Keratinocyte (primary cell): Measurements from ENCODE around the gene CACNA1C.

ENCODE experiments used
- EZH2 ChIP-seq: IDR thresholded peaks from one replicate; pipeline ENCODE4 v1.6.1; 2012; ENCODE audit warnings: inconsistent platforms, mild to moderate bottlenecking, low read length, moderate library complexity
- TF ChIP-seq, protein P1 (sequence below), 3 experiments: IDR thresholded peaks in 1 of 3; conservative IDR thresholded peaks in 1 of 3; optimal IDR thresholded peaks in 1 of 3; 2 replicates in 2 of 3; 3 replicates in 1 of 3; pipeline versions ENCODE3 to v1.5.1; 2011; ENCODE audit warnings: low read length in 3 of 3, mild to moderate bottlenecking in 3 of 3, moderate library complexity in 2 of 3, control low read depth in 1 of 3, inconsistent platforms in 1 of 3; ENCODE audit not compliant: insufficient read depth in 2 of 3; ENCODE audit errors: extremely low read depth in 1 of 3

DNA sequence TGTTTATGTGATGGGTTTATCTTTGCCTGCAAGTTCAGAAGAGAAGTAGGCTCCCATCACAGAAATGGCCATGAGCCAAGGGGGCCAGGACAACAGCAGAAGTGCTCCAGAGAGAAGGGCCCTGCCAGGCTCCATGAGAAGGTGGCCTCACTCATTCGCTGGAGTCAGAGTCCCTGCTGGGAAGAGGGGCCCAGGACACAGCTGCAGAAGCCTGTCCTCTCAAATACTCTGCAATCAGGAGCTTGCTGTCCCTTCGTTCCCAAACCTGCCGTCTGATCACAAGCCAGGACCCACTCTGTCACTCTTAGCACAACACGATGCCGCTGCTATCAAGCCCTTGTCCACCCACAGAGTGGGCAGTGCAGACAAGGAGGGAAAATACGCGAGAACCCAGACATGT is 435.8 kb downstream of the CACNA1C start:
- TF ChIP-seq, protein P1, sequence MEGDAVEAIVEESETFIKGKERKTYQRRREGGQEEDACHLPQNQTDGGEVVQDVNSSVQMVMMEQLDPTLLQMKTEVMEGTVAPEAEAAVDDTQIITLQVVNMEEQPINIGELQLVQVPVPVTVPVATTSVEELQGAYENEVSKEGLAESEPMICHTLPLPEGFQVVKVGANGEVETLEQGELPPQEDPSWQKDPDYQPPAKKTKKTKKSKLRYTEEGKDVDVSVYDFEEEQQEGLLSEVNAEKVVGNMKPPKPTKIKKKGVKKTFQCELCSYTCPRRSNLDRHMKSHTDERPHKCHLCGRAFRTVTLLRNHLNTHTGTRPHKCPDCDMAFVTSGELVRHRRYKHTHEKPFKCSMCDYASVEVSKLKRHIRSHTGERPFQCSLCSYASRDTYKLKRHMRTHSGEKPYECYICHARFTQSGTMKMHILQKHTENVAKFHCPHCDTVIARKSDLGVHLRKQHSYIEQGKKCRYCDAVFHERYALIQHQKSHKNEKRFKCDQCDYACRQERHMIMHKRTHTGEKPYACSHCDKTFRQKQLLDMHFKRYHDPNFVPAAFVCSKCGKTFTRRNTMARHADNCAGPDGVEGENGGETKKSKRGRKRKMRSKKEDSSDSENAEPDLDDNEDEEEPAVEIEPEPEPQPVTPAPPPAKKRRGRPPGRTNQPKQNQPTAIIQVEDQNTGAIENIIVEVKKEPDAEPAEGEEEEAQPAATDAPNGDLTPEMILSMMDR (optimal IDR thresholded peaks at IDR 0.05 in 1 of 3, IDR thresholded peaks at IDR 0.05 in 1 of 3, conservative IDR thresholded peaks at IDR 0.05 in 1 of 3; ENCODE audit: extremely low read depth in 1 of 3, insufficient read depth in 2 of 3, low read length in 3 of 3), result no peak
- TF ChIP-seq EZH2, result no peak
